EL (cell line): Measurements from ENCODE around the gene B3GNT2.

Source experiments
- DNase-seq: peaks from one replicate; pipeline ENCODE4 v3.0.0-alpha.2; 2016

B3GNT2 gene

DNA sequence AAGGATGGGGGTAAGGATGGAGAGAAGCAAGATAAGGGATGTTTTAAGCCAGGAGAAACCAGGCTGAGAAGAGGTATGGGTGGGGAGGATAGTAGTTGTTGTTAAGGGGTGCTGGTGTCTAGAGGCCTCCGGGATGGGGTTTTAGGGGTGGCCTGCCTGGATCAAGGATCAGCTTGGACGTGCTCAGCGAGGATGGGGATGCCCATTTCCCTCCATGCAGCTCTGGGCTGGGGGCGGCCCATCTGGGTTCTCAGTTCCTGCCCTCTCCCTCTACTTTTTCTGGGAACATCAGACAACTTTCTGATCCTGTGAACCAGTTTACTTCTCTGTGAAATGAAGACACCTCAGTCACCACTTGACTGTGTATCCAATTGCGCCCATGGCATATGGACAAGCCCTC, 10.1 kb downstream of the B3GNT2 start:
- DNase-seq: no peak

- DNase-seq: no peak
Observed at GRCh38 chr2:62207491-62207890, 11.6 kb downstream of the B3GNT2 start.

DNA sequence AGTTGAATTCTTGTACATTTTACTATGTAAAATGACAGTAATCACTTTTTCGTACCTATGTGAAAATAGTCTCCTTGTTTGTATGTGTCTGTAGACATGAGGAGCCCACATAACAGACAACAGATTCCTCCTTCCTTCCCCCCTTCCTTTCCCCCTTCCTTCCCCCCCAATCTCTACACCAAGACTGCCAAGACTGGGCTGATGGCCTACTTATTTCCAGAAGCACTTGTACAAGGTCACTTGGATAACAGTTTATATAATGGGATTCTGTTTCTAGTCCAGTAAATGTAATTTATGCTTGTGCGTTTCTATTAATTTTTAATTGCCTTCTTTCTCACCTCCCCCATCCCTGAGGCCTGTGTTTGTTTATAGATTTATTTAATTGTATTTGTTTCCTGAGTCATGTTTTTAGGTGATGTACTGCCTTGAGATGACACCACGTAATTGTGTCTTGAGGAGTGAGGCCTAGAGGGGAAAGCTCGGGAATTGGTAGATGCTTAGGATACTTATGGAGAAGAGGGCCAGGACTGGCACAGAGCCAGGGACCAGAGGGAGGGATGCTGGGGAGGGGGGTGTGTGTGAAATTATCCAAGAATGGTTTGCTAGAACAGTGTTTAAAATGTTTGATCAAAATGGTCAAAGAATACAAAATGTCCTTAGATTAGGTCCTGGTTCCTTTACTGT, 12.3 kb downstream of the B3GNT2 start:
- no peak for DNase-seq

- no peak for DNase-seq
Observed at GRCh38 chr2:62208758-62209114, 12.8 kb downstream of the B3GNT2 start.

DNA sequence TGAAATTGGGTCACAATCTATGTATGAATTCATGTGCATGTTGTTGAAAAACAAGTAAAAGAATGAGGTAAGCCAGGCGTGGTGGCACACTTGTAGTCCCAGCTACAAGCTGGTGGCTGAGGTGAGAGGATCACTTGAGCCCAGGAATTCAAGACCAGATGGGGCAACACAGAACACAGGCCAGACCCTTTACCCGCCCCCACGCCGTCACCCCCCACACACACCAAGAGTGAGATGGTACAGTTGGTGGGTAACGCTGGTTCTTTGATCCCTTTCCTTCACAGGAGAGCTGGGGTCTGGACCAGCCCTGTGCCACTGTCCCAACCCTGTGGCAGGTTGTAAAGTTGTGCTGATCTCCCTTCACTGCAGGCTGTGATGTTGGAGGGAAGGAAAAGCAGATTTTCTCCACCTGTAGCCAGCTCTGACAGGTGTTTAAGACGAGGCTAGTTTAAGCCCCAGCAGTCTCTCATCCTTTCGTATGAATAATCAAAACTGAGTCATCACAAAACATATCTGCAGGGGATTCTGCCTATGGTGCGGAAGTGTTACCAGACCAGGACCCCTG, 13.6 kb downstream of the B3GNT2 start:
- no peak for DNase-seq

DNA sequence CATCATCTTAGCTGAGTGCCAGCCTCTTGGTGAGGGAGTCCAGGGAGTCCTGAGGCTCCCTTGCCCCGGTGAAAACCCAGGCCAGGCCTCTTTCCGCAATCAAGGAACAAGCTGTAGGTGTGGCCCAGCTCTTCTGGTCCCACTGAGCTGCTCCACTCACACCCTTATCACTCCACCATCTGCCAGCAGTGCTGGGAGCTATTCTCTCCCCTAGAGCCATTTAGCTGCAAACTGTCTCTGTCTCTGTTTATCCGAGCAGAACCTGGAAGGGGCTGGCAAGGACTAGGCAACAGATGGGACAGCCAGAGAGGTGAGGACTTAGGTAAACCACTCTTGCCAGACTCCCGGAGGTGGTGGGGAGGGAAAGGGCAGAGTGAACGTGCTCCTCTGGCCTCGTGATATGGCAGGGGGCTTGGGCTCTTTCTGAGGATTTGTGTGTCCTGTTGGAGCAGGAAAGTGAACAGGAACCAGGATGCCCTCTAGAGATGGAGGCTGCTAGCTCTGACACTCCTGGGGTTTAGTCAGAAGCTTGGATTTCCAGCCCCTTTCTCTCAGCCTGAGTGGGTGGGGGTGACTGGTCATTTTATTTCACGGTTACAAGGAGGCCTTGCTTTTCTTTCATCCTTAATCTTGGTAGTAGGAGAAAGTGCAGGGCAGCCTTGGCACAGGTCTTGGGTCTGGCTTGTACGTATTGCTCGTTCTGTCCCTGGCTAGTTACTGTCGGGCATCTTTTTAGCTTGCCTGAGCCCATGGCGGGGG, 19.6 kb downstream of the B3GNT2 start:
- peak; percentile 38 for DNase-seq

GRCh38 chr2:62216113-62216512, 20.2 kb downstream of the B3GNT2 start:
- no peak for DNase-seq

- peak; percentile 90 for DNase-seq
Observed at GRCh38 chr2:62216616-62217015, 20.7 kb downstream of the B3GNT2 start.

- DNase-seq: no peak
Observed at GRCh38 chr2:62217421-62217820, 21.5 kb downstream of the B3GNT2 start.

- DNase-seq: peak; percentile 80
Observed at GRCh38 chr2:62217970-62218369, 22.1 kb downstream of the B3GNT2 start.

DNA sequence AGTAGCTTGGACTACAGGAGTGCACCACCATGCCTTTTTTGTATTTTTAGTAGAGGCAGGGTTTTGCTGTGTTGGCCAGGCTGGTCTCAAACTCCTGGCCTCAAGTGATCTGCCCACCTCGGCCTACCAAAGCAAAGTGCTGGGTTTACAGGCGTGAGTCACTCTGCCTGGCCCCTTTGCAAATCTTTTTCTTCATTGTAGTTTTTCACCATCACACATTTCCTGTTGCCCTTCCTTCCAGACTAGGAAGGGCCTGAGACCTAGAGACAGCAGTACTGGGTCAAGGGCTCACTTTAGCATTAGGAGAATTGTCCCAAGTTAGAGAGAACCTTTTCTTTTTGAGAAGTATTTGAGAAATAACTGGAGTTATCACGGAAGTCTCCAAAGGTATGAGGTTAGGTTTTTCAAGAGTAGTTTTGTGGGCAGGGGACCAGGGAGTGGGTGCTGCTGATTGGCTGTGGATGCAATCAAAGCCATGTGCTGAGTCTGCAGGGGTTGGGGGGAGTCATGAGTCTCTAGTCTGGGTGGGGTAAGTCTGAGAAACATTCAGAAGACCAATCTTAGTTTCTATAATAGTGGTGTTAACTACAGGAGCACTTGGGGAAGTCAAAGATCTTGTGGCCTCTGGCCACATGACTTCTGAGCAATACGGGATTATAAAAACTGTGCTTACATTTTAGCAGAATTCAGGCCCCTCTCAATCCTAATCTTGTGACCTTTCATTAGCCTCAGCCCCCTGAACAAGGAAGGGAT, 23.7 kb downstream of the B3GNT2 start:
- no peak for DNase-seq

DNA sequence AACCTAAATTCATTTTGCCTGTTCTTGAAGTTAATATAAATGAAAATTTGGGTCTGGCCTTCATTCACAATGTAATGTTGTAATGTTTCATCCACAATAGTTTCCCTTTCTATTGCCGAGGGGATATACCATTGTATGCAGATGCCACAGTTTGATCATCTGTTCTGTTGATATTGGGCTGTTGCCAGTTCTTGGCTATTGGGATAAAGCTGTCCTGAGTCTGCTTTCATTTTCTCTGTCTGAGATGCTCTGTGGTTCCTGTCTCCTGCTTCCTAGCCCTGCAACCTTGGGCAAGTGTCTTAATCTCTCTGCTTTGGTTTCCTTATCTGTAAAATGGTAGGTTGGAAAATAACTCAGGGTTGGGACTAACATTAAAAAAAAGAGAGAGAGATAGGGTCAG, 25.2 kb downstream of the B3GNT2 start:
- peak; percentile 32 for DNase-seq

GRCh38 chr2:62222171-62222570, 26.3 kb downstream of the B3GNT2 start:
- DNase-seq: no peak

GRCh38 chr2:62222674-62223073, 26.8 kb downstream of the B3GNT2 start:
- no peak for DNase-seq

- no peak for DNase-seq
Observed at GRCh38 chr2:62224976-62225375, 29.1 kb downstream of the B3GNT2 start.

DNA sequence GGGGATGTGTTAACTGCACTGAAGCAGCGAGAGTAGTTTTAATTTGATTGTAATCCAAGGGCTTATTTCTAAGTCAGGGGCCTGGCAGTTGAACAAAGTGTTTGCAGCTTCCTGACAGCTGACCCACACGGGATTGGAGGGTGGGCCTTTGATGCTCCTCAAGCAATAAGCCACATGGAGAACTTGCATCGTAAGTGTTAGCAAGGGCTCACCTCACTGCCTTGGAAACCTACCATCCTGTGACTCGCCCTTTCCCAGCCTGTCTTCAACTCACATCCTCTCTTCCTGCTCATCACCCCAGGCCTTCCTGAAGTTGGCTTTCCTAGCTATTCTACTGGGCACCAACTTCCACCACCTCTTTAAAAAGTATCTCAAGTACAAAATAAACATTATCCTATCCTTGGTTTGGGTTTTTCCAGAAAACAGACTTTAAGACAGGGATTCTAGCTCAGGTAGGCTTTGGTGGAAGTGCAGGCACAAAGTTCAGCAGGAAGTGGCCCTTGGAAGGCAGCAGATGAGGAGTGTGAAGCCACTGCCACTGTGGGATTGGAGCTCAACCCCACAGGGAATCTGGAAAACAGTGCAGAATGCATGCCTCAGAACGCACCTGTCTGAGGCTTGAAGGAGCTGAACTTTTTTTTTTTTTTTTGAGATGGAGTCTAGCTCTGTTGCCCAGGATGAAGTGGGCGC, 31.6 kb downstream of the B3GNT2 start:
- no peak for DNase-seq

DNA sequence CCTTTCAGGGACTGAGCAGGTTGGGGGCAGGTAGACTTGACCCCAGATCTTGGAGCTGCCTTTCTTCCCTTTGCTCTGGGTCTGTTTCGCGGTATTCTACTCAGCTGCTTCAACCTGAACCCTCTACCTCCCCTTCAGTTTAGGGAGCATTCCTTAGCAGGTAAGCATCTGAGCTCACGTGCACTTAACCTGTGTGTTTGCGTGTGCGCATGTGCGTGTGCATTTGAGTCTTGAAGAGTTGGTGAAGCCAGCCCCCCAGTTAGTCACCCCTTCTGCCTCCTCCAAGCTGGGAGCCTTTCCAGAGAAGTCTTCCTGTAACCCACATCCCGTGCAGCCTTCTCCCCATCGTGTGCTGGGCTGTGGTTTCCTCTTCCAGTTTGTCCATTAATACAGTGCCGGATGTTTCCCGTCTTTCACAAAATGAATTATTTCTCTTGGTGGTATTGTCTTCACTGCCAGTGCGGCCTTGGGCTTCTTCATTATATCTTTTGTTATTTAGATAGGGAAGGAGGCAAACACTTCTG, 33.2 kb downstream of the B3GNT2 start:
- DNase-seq: no peak

DNA sequence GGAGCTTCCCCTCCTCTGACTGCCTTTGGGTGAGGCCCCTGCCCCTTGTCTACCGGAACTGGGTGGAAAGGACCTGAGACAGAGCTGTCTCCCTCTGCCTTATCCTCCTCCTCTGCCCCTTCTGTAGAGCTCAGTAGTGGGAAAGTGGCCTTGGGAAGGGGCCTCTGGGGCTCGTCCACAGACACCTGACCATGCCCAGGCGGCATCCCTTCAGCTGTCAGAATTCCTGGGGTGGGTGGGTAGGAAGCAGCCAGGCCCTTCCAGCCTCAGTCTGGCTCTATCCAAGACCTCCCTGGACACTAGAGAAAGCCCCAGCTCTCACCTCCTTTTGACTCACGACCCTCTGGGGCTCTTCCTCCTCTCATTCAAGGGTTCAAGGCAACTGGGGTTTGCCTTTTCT, 35.6 kb downstream of the B3GNT2 start:
- no peak for DNase-seq

GRCh38 chr2:62234755-62235655, 39.1 kb downstream of the B3GNT2 start:
- DNase-seq: no peak

DNA sequence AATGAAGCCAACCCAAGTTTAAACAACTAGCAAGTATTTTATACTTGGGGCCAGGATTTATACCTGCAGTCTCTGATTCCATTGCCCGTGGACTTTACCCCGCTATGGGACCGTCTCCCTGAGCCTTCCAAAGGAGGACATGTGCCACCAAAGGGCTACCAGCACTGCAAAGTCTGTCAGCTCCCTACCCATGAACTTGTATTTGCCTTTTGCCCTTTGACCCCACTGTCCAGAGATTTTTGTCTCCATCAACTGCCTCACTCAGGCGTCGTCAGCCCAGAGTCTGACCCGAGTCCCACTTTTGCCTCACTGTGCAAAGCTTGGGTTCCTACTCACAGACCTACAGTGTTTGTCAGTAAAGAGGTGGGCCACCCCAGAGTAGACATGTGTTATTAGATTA, 40.6 kb downstream of the B3GNT2 start:
- DNase-seq: no peak

DNA sequence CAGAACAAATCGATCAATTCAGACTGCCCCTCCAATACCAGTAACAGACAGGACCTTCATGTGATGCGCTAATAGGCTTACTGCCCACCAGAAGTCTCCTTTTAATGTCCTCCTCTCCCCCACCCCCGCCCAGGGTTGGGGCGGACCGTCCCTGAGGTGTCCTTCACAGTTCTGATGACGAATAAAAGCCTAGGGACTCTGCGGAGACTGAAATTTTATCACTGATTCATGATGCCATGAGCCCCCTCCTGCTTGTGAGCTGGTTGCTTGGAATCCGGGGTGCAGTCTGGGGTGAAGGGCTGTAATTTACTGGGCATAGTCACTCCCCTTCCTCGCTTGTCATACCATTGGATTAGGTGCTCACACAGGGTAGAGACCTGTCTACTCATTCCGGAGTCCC, 42.3 kb downstream of the B3GNT2 start:
- no peak for DNase-seq

DNA sequence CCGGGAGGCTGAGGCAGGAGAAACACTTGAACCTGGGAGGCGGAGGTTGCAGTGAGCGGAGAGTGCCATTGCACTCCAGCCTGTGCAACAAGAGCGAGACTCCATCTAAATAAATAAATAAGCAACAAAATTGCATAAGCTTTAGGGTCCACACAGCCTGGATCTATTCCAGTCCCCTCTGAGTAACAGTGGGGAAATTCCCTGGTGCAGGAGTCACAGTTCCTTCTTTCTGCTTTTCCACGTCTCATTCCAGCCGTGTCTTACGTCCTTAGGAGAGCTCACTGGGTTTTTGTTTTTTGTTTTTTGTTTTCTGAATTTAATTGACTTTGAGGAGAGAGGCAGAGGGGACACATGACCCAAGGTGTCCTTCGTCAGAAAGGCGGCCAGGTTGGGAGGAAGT, 44.6 kb downstream of the B3GNT2 start:
- no peak for DNase-seq
